ENCODE data around the gene MAPRE2. TPM values are rescaled to one million over a fixed set of nuclear protein-coding genes. Genes with fewer than 3 reads are reported as not detected.

Gene MAPRE2
- total and polyA plus RNA-seq, 2 of the 13 experiments (the other 11 are each of a cell fraction or from before 2014, with no cell fraction given) = 34.5 to 67.9 TPM

DNA sequence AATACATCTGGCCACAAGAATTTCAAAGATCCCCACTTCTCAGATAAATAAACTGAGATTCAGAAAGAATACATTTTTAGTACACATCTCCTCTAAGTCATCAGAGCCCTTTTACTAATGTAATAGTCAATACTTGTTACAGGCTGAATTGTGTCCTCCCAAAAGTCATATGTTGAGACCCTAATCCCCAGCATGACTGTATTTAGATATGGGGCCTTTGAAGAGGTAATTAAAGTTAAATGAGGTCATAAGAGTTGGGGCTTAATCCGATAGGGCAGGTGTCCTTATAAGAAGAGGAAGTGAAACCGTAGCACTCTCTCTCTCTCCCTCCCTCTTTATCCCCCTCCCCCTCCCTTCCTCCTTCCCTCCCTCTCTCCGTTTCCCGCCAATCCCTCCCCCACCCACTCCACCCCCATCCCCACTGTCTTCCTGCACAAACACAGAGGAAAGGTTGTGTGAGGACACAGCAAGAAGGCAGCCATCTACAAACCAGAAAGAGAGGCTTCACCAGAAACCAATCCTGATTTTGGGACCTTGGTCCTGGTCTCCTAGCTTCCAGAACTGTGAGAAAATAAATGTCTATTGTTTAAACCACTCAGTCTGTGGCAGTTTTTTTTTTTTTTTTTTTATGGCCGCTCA lies 133.0 kb downstream of the MAPRE2 start (continued):
- TF ChIP-seq, protein P1, sequence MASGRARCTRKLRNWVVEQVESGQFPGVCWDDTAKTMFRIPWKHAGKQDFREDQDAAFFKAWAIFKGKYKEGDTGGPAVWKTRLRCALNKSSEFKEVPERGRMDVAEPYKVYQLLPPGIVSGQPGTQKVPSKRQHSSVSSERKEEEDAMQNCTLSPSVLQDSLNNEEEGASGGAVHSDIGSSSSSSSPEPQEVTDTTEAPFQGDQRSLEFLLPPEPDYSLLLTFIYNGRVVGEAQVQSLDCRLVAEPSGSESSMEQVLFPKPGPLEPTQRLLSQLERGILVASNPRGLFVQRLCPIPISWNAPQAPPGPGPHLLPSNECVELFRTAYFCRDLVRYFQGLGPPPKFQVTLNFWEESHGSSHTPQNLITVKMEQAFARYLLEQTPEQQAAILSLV (CRISPR knock-in tag; IDR thresholded peaks at IDR 0.05; ENCODE audit: borderline replicate concordance) = no peak
- TF ChIP-seq ZBTB3 (CRISPR knock-in tag; IDR thresholded peaks at IDR 0.05; ENCODE audit: borderline replicate concordance, low read depth) (no peak), ZNF7 (CRISPR knock-in tag; IDR thresholded peaks at IDR 0.05) (no peak), MED1 (CRISPR knock-in tag; IDR thresholded peaks at IDR 0.05) (no peak), MBD4 (IDR thresholded peaks at IDR 0.05; ENCODE audit: borderline replicate concordance, low read length) (no peak), ISL2 (CRISPR knock-in tag; IDR thresholded peaks at IDR 0.05) (no peak), ZNF670 (CRISPR knock-in tag; IDR thresholded peaks at IDR 0.05; ENCODE audit: borderline replicate concordance) (no peak), TAF1 (CRISPR knock-in tag; IDR thresholded peaks at IDR 0.05) (no peak), PAX8 (CRISPR knock-in tag; IDR thresholded peaks at IDR 0.05; ENCODE audit: borderline replicate concordance) (no peak), ZNF281 (CRISPR knock-in tag; IDR thresholded peaks at IDR 0.05; ENCODE audit: borderline replicate concordance) (peak; percentile 37; the same call in 1 of the 2 replicates)

All from HepG2 (cell line).